ENCODE results near the gene MRPL4. TPM values are rescaled to one million over a fixed set of nuclear protein-coding genes. Genes with fewer than 3 reads are reported as not detected.

MRPL4 gene
- 75.4 and 86.2 TPM in 2 replicates for total RNA-seq

DNA sequence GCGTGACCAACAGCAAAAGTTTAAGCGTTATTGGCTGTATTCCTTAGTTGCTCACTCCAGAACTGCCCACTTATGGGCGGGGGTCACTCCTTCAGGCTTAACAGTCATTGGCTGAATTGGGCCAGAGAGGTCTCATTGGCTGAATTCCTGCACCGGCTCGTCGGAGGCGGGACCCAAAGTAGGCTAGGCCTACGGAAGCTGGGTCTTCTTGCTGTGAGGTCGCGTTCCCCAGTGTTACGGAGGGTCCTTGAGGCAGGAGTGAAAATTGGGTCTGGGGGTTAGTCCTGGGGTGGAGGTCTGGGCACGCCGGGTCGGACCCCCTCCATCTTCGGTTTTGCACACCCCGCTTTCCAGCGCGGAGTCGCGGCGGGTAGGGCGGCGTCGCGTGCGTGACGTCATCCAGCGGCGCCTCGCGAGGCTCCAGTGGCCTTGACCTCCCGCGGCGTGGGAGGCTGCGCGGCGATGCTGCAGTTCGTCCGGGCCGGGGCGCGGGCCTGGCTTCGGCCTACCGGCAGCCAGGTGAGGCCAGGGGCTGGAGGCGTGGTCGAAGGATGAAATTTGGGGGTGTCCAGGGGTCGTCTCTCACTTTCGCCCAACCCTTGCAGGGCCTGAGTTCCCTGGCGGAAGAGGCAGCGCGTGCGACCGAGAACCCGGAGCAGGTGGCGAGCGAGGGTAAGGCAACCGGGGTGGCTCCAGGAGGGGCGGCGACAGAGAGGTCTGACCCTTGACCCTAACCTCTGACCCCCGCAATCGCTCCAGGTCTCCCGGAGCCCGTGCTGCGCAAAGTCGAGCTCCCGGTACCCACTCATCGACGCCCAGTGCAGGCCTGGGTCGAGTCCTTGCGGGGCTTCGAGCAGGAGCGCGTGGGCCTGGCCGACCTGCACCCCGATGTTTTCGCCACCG lies at the start of gene MRPL4:
Gene MRPL4, plus strand, starts transcription at position 423 of the 903 bp plus-strand sequence. Its CDS starts 40 bp downstream, at position 463.

DNA sequence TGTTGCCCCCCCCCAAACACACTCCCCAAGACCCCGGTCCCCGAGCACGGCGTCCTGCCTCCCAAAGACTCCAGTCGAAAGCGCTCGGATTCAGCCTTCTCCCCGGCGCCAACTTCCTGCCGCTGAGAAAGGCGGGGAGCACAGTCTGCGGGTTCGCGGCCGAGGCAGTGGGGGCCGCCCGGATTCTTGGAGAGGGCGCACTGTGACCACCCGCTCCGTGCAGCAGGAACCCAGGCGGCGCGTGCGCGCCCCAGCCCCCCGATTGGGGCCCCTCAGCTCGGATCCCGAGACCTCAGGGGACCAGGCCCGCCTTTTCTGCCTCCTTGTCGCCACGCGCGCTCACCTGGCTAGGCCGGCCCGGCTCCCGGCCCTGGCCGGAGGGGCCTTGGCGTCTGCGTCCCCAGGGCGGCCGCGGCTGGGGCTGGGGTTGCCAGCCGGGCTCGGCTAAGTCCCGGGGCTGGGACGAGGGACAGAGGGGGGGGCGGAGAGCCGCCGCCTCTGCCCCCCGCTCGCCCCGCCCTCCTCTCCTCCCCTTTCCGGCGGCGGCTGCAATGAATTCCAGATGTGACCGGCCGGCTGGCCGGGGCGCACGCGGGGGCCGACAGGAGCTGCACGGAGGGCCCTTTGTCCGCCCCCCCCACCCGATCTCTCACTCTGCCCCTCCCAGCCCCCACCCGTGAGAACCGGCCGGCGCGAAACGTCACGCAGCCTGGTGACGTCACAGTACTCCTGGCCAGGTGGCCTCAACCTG lies 21.0 kb upstream of the MRPL4 start, which contains the start of gene S1PR2:
Gene S1PR2, minus strand, starts transcription at position 471 of the 751 bp plus-strand sequence. CDS start 6,426 bp downstream, outside the sequence.

DNA sequence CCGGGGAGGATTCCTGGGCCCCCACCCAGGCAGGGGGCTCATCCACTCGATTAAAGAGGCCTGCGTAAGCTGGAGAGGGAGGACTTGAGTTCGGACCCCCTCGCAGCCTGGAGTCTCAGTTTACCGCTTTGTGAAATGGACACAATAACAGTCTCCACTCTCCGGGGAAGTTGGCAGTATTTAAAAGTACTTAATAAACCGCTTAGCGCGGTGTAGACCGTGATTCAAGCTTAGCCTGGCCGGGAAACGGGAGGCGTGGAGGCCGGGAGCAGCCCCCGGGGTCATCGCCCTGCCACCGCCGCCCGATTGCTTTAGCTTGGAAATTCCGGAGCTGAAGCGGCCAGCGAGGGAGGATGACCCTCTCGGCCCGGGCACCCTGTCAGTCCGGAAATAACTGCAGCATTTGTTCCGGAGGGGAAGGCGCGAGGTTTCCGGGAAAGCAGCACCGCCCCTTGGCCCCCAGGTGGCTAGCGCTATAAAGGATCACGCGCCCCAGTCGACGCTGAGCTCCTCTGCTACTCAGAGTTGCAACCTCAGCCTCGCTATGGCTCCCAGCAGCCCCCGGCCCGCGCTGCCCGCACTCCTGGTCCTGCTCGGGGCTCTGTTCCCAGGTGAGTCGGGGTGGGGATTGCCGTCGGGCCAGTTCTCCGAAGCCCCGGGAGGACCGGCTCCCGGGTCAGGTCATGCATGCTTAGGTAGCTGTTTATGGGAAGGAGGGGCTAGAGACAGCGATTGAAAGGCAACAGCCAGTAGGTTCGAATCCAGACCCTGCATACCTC lies 18.8 kb downstream of the MRPL4 start, which contains the start of gene ICAM1:
Gene ICAM1, plus strand, starts transcription at position 505 of the 779 bp plus-strand sequence. Its CDS starts 40 bp downstream, at position 545.

DNA sequence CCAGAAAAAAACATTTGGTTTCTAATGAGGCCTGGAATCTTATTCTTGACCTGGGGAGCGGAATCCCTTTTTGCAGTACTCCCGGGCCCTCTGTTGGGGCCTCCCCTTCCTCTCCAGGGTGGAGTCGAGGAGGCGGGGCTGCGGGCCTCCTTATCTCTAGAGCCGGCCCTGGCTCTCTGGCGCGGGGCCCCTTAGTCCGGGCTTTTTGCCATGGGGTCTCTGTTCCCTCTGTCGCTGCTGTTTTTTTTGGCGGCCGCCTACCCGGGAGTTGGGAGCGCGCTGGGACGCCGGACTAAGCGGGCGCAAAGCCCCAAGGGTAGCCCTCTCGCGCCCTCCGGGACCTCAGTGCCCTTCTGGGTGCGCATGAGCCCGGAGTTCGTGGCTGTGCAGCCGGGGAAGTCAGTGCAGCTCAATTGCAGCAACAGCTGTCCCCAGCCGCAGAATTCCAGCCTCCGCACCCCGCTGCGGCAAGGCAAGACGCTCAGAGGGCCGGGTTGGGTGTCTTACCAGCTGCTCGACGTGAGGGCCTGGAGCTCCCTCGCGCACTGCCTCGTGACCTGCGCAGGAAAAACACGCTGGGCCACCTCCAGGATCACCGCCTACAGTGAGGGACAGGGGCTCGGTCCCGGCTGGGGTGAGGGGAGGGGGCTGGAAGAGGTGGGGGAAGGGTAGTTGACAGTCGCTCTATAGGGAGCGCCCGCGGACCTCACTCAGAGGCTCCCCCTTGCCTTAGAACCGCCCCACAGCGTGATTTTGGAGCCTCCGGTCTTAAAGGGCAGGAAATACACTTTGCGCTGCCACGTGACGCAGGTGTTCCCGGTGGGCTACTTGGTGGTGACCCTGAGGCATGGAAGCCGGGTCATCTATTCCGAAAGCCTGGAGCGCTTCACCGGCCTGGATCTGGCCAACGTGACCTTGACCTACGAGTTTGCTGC lies 35.1 kb downstream of the MRPL4 start, which contains the start of gene ICAM4:
Gene ICAM4, plus strand, starts transcription at position 153 of the 935 bp plus-strand sequence. Its CDS starts 58 bp downstream, at position 211.

DNA sequence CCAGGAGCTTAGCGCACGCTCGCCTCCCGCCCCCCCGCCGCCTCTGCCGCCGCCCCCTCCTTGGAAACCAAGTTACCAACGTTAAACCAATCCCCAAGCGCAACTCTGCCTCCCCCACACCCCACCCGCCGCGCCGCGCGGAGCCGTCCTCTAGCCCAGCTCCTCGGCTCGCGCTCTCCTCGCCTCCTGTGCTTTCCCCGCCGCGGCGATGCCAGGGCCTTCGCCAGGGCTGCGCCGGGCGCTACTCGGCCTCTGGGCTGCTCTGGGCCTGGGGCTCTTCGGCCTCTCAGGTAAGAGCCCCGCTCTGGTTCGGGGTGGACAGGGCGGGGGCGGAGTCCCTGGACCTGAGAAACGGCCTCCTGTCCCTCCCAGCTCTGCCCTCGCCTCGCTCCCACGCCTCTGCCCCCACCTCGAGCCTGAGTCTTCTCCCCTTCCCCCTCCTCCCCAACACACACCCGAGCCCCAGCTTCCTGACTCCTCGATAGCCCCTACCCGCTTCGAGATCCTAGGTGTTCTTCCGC lies 37.9 kb downstream of the MRPL4 start, which contains the start of gene ICAM5:
Gene ICAM5, plus strand, starts transcription at position 117 of the 521 bp plus-strand sequence. Its CDS starts 92 bp downstream, at position 209.

DNA sequence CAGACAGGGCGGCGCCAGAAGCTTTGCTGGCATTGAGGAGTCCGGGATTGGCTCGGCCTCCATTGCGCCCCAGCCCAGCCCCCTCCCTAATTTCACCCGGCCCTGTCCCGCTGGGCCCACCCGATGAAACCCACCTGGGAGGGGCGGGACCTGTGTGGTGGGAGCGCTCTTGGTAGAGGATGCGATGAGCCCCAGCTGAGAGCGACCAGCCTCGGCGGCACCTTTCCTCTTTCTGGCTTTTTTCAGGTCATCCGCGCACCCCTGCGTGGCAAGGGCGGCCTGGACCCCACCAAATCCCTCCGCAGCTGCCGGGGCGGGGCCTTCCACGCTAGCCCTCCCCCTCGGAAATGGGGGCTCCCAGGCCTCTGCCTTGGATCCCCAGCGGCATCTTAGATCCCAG lies 57.4 kb downstream of the MRPL4 start, which contains the start of gene ZGLP1:
Gene ZGLP1, minus strand, starts transcription at position 393 of the 400 bp plus-strand sequence.

Other genes starting within 250 kb of the MRPL4 start
- gene COL5A3, start 241.7 kb upstream of the MRPL4 start, total RNA-seq, result 31.9 and 41.2 TPM in 2 replicates
- gene RDH8, start 238.7 kb upstream of the MRPL4 start, total RNA-seq, result not detected in 2 replicates
- 28.6 and 36.9 TPM in 2 replicates for gene SHFL, start 165.9 kb upstream of the MRPL4 start, total RNA-seq
- 0.09 and 1.2 TPM in 2 replicates for gene ANGPTL6, start 149.5 kb upstream of the MRPL4 start, total RNA-seq
- 31.0 and 34.0 TPM in 2 replicates for gene PPAN, start 145.9 kb upstream of the MRPL4 start, total RNA-seq
- 2.0 and 3.9 TPM in 2 replicates for gene P2RY11, start 140.5 kb upstream of the MRPL4 start, total RNA-seq
- 257 and 269 TPM in 2 replicates for gene EIF3G, start 132.3 kb upstream of the MRPL4 start, total RNA-seq
- 44.7 and 52.4 TPM in 2 replicates for gene DNMT1, start 57.3 kb upstream of the MRPL4 start, total RNA-seq
- gene S1PR2, start 20.9 kb upstream of the MRPL4 start, total RNA-seq, result 37.7 and 40.0 TPM in 2 replicates
- gene ICAM1, start 18.9 kb downstream of the MRPL4 start, total RNA-seq, result 43.5 and 55.2 TPM in 2 replicates
- gene ICAM4, start 34.7 kb downstream of the MRPL4 start, total RNA-seq, result 0.60 and 4.1 TPM in 2 replicates
- 2.6 and 4.2 TPM in 2 replicates for gene ICAM5, start 37.7 kb downstream of the MRPL4 start, total RNA-seq
- gene ZGLP1, start 57.6 kb downstream of the MRPL4 start, total RNA-seq, result 1.5 and 3.0 TPM in 2 replicates
- 20.1 and 26.8 TPM in 2 replicates for gene FDX2, start 63.8 kb downstream of the MRPL4 start, total RNA-seq
- gene RAVER1, start 81.3 kb downstream of the MRPL4 start, total RNA-seq, result 20.7 and 32.5 TPM in 2 replicates
- 6.8 and 7.8 TPM in 2 replicates for gene ICAM3, start 87.4 kb downstream of the MRPL4 start, total RNA-seq
- 68.0 and 74.8 TPM in 2 replicates for gene TYK2, start 128.4 kb downstream of the MRPL4 start, total RNA-seq
- gene CDC37, start 151.3 kb downstream of the MRPL4 start, total RNA-seq, result 157 and 169 TPM in 2 replicates
- gene PDE4A, start 168.3 kb downstream of the MRPL4 start, total RNA-seq, result 5.4 and 15.4 TPM in 2 replicates

Data from pericardium fibroblast (primary cell).